Activated naive CD4-positive, alpha-beta T cell treated with anti-CD3 and anti-CD28 coated beads for 36 hours (primary cell): ENCODE data around the gene ALG2. TPM values are rescaled to one million over a fixed set of nuclear protein-coding genes. Genes with fewer than 3 reads are reported as not detected.
"Not testable (repeated sequence)": the region's sequence is repeated elsewhere in the genome, so short reads cannot be mapped to it uniquely, and the experiment has no call there.

Experiments used
- CTCF ChIA-PET: fragments of 350-600 bp; sonication (Branson Sonifier 250); formaldehyde crosslinking; loops from one replicate; lab custom pipeline; 2021; ENCODE audit warnings: antibody characterized with exemption; lab: Charles Lee
- DNase-seq: peaks from one replicate; pipeline ENCODE4 v3.0.0-alpha.2; 2020
- H3K27ac Mint-ChIP-seq: one replicate; pipeline ENCODE4 v1.8.0; 2021; ENCODE audit warnings: mild to moderate bottlenecking, mixed read lengths
- H3K27me3 Mint-ChIP-seq: one replicate; pipeline ENCODE4 v1.8.0; 2021; ENCODE audit warnings: low read depth, mixed read lengths
- H3K36me3 Mint-ChIP-seq: one replicate; pipeline ENCODE4 v1.8.0; 2021; ENCODE audit warnings: low read depth, mixed read lengths
- H3K4me1 Mint-ChIP-seq: one replicate; pipeline ENCODE4 v1.8.0; 2021; ENCODE audit warnings: low read depth, mixed read lengths
- H3K4me3 Mint-ChIP-seq: one replicate; pipeline ENCODE4 v1.8.0; 2021; ENCODE audit warnings: mild to moderate bottlenecking, moderate library complexity, mixed read lengths
- H3K9me3 Mint-ChIP-seq: one replicate; pipeline ENCODE4 v1.8.0; 2021; ENCODE audit warnings: mixed read lengths
- intact Hi-C: fragments of 100-400 bp; cut with micrococcal nuclease; formaldehyde crosslinking; loops from one replicate; pipeline ENCODE4 v1.15.1; 2023
- total RNA-seq, 2 experiments: library from RNA; stranded (reverse); gene quantifications; one replicate each; pipeline ENCODE4 v1.2.3, GENCODE V29; 2021

ALG2 gene
- total RNA-seq, 2 experiments from 2014 or later = 11.3 to 11.8 TPM

GRCh38 chr9:99213197-99213596, 8.5 kb downstream of the ALG2 start:
- H3K9me3 Mint-ChIP-seq = peaks cover 15% of the 10 kb centered on the region
- peaks cover 11% of the 10 kb centered on the region for H3K4me1 Mint-ChIP-seq
- no peaks in the 10 kb centered on the region for H3K27me3 Mint-ChIP-seq
- H3K4me3 Mint-ChIP-seq = no peak overlapping the region
- CTCF ChIA-PET = interaction anchor here (0.7 to 1.3 kb wide), 2 partner anchors 28 to 86 kb away, joined by 3 read pairs; no protein-coding TSS in a partner anchor
- no peak overlapping the region for H3K27ac Mint-ChIP-seq
- peaks cover 28% of the 10 kb centered on the region for H3K36me3 Mint-ChIP-seq
- DNase-seq = no peak
- intact Hi-C loops = no loop called here

- H3K4me1 Mint-ChIP-seq = peaks cover under 1% of the 10 kb centered on the region
- no peak overlapping the region for H3K27ac Mint-ChIP-seq
- peaks cover 25% of the 10 kb centered on the region for H3K9me3 Mint-ChIP-seq
- H3K36me3 Mint-ChIP-seq = peaks cover 17% of the 10 kb centered on the region
- no peak for DNase-seq
- no peak overlapping the region for H3K4me3 Mint-ChIP-seq
- CTCF ChIA-PET = interaction anchor here (1.2 kb wide), 1 partner anchor 214 kb away, joined by 3 read pairs; no protein-coding TSS in a partner anchor
- no peaks in the 10 kb centered on the region for H3K27me3 Mint-ChIP-seq
- intact Hi-C loops = no loop called here
Observed at GRCh38 chr9:99211746-99212145, 10.0 kb downstream of the ALG2 start.

GRCh38 chr9:99210572-99210971, 11.2 kb downstream of the ALG2 start:
- Mint-ChIP-seq H3K9me3 (peaks cover 32% of the 10 kb centered on the region), H3K4me3 (no peak overlapping the region), H3K4me1 (no peaks in the 10 kb centered on the region), H3K27ac (no peak overlapping the region), H3K36me3 (peaks cover 12% of the 10 kb centered on the region), H3K27me3 (no peaks in the 10 kb centered on the region)
- CTCF ChIA-PET = interaction anchor here (1.0 kb wide), 1 partner anchor 21 kb away, joined by 4 read pairs; no protein-coding TSS in a partner anchor
- intact Hi-C loops = no loop called here
- DNase-seq = no peak

GRCh38 chr9:99201603-99202002, 20.1 kb downstream of the ALG2 start:
- Mint-ChIP-seq H3K36me3 (no peaks in the 10 kb centered on the region), H3K27ac (no peak overlapping the region), H3K4me1 (peaks cover under 1% of the 10 kb centered on the region), H3K27me3 (no peaks in the 10 kb centered on the region), H3K4me3 (no peak overlapping the region), H3K9me3 (peaks cover 7% of the 10 kb centered on the region)
- CTCF ChIA-PET = interaction anchor here (1.2 kb wide), 2 partner anchors 17 to 354 kb away, joined by 4 to 6 read pairs; no protein-coding TSS in a partner anchor
- no peak for DNase-seq
- intact Hi-C loops = no loop called here

- H3K36me3 Mint-ChIP-seq = no peaks in the 10 kb centered on the region
- H3K4me3 Mint-ChIP-seq = no peak overlapping the region
Observed at GRCh38 chr9:99199938-99200539, 21.7 kb downstream of the ALG2 start.

GRCh38 chr9:99197987-99198386, 23.8 kb downstream of the ALG2 start:
- no peak overlapping the region for H3K4me3 Mint-ChIP-seq
- intact Hi-C loops = no loop called here
- no peak for DNase-seq

More at GRCh38 chr9:99199938-99200539, 21.7 kb downstream of the ALG2 start:
- H3K27ac Mint-ChIP-seq = no peak overlapping the region
- peaks cover 2% of the 10 kb centered on the region for H3K4me1 Mint-ChIP-seq
- H3K27me3 Mint-ChIP-seq = no peaks in the 10 kb centered on the region
- CTCF ChIA-PET = interaction anchor here (4.4 kb wide), 1 partner anchor 15 kb away, joined by 28 read pairs; no protein-coding TSS in a partner anchor
- intact Hi-C loops = no loop called here
- no peak for DNase-seq
- H3K9me3 Mint-ChIP-seq = no peaks in the 10 kb centered on the region

GRCh38 chr9:99197124-99197630, 24.6 kb downstream of the ALG2 start:
- no peaks in the 10 kb centered on the region for H3K9me3 Mint-ChIP-seq
- H3K27me3 Mint-ChIP-seq = no peaks in the 10 kb centered on the region
- no peak overlapping the region for H3K4me3 Mint-ChIP-seq
- no peak for DNase-seq
- intact Hi-C loops = no loop called here
- H3K27ac Mint-ChIP-seq = no peak overlapping the region
- H3K36me3 Mint-ChIP-seq = no peaks in the 10 kb centered on the region
- CTCF ChIA-PET = interaction anchor here (0.6 to 4.4 kb wide), 5 partner anchors 12 to 798 kb away, joined by 3 to 28 read pairs (median 3); no protein-coding TSS in a partner anchor
- peaks cover 2% of the 10 kb centered on the region for H3K4me1 Mint-ChIP-seq

More at GRCh38 chr9:99197987-99198386, 23.8 kb downstream of the ALG2 start:
- Mint-ChIP-seq H3K36me3 (no peaks in the 10 kb centered on the region), H3K27ac (no peak overlapping the region), H3K27me3 (no peaks in the 10 kb centered on the region), H3K4me1 (peaks cover 2% of the 10 kb centered on the region), H3K9me3 (no peaks in the 10 kb centered on the region)
- CTCF ChIA-PET = interaction anchor here (0.6 to 4.4 kb wide), 3 partner anchors 13 to 797 kb away, joined by 3 to 28 read pairs (median 4); no protein-coding TSS in a partner anchor

GRCh38 chr9:99196484-99196883, 25.3 kb downstream of the ALG2 start:
- CTCF ChIA-PET = interaction anchor here (0.6 to 4.4 kb wide), 6 partner anchors 12 to 349 kb away, joined by 3 to 28 read pairs (median 3); no protein-coding TSS in a partner anchor
- intact Hi-C loops, H3K9me3 Mint-ChIP-seq, DNase-seq, H3K27ac Mint-ChIP-seq, H3K36me3 Mint-ChIP-seq, H3K4me3 Mint-ChIP-seq, H3K4me1 Mint-ChIP-seq, H3K27me3 Mint-ChIP-seq: not testable (repeated sequence)

GRCh38 chr9:99193466-99193821, 28.3 kb downstream of the ALG2 start:
- no peak overlapping the region for H3K4me3 Mint-ChIP-seq
- H3K9me3 Mint-ChIP-seq = no peaks in the 10 kb centered on the region
- DNase-seq = no peak
- CTCF ChIA-PET = no interaction called here
- no peak overlapping the region for H3K27ac Mint-ChIP-seq
- H3K4me1 Mint-ChIP-seq = peaks cover 2% of the 10 kb centered on the region
- peaks cover under 1% of the 10 kb centered on the region for H3K27me3 Mint-ChIP-seq
- intact Hi-C loops = no loop called here
- H3K36me3 Mint-ChIP-seq = no peaks in the 10 kb centered on the region

- Mint-ChIP-seq H3K27me3 (peaks cover 3% of the 10 kb centered on the region), H3K9me3 (no peaks in the 10 kb centered on the region), H3K36me3 (no peaks in the 10 kb centered on the region), H3K4me3 (no peak overlapping the region), H3K27ac (no peak overlapping the region), H3K4me1 (peaks cover 2% of the 10 kb centered on the region)
- no peak for DNase-seq
- CTCF ChIA-PET = no interaction called here
- intact Hi-C loops = no loop called here
Observed at GRCh38 chr9:99192786-99193465, 28.8 kb downstream of the ALG2 start.

- H3K9me3 Mint-ChIP-seq = no peaks in the 10 kb centered on the region
- no peak overlapping the region for H3K4me3 Mint-ChIP-seq
- peaks cover 2% of the 10 kb centered on the region for H3K4me1 Mint-ChIP-seq
- intact Hi-C loops = no loop called here
- no peaks in the 10 kb centered on the region for H3K36me3 Mint-ChIP-seq
- H3K27me3 Mint-ChIP-seq = peaks cover 3% of the 10 kb centered on the region
- CTCF ChIA-PET = interaction anchor here (0.6 kb wide), 2 partner anchors 41 to 348 kb away, joined by 3 read pairs; no protein-coding TSS in a partner anchor
- no peak overlapping the region for H3K27ac Mint-ChIP-seq
- no peak for DNase-seq
Observed at GRCh38 chr9:99190597-99191283, 31.0 kb downstream of the ALG2 start.
